IMR-90 (cell line): ENCODE measurements around the gene IVNS1ABP.

Experiments
- CEBPB ChIP-seq: IDR thresholded peaks from 2 replicates; pipeline ENCODE4 v1.6.1; 2012; ENCODE audit warnings: low read depth, low read length, improper control_type of control experiment
- FOS ChIP-seq: fragments of 150-350 bp; IDR thresholded peaks from 2 replicates; pipeline ENCODE4 v1.6.1; 2016; ENCODE audit warnings: low read depth, low read length
- MAFK ChIP-seq: IDR thresholded peaks from 2 replicates; pipeline ENCODE4 v1.6.1; 2012; ENCODE audit warnings: low read depth, low read length, improper control_type of control experiment
- MAZ ChIP-seq: IDR thresholded peaks from 2 replicates; pipeline ENCODE4 v1.6.1; 2012; ENCODE audit warnings: low read depth, mild to moderate bottlenecking, low read length, improper control_type of control experiment, moderate library complexity, borderline replicate concordance
- MXI1 ChIP-seq: IDR thresholded peaks from 2 replicates; pipeline ENCODE4 v1.6.1; 2012; ENCODE audit warnings: low read depth, mild to moderate bottlenecking, low read length, moderate library complexity, borderline replicate concordance
- NFE2L2 ChIP-seq: fragments of 150-350 bp; IDR thresholded peaks from 2 replicates; pipeline ENCODE4 v1.6.1; 2016; ENCODE audit warnings: low read depth, mild to moderate bottlenecking, low read length
- POLR2A ChIP-seq: IDR thresholded peaks from 2 replicates; pipeline ENCODE4 v1.6.1; 2012; ENCODE audit warnings: mild to moderate bottlenecking, low read depth, low read length
- RAD21 ChIP-seq: IDR thresholded peaks from 2 replicates; pipeline ENCODE4 v1.6.1; 2012; ENCODE audit warnings: low read length, improper control_type of control experiment
- RFX5 ChIP-seq: IDR thresholded peaks from 2 replicates; pipeline ENCODE4 v1.8.0; 2012; ENCODE audit warnings: low read depth, mild to moderate bottlenecking, low read length, moderate library complexity
- SMC3 ChIP-seq: fragments of 150-350 bp; IDR thresholded peaks from 2 replicates; pipeline ENCODE4 v1.6.1; 2016; ENCODE audit warnings: low read depth, mild to moderate bottlenecking, antibody characterized with exemption, low read length, moderate library complexity
- TF ChIP-seq, protein P1 (sequence below): conservative IDR thresholded peaks from 2 replicates; pipeline ENCODE4 v1.5.1; 2012; ENCODE audit warnings: mild to moderate bottlenecking, low read depth, low read length, improper control_type of control experiment
- TF ChIP-seq, protein P2 (sequence below): fragments of 150-350 bp; IDR thresholded peaks from 2 replicates; pipeline ENCODE4 v1.6.1; 2017; ENCODE audit warnings: mild to moderate bottlenecking, antibody characterized with exemption, low read length, low read depth

DNA sequence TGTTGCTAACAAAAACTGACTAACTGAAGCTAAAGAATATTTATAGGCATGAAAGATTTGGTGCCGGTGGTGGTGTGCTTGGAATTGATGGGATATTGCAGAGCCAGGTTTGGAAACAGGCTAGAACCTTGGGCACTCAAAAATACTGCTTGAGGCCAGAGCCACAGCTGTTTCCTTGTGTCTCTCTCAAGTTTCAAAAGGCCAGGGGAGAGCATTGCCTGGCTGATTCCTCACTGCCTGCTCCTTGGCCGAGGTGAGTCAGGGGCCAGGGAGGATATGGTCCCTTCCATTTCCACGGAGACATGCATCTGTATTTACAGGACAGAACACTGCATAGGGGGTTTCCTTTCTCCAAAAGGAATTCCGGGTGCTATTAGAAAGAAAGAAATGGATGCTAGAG lies 36.1 kb upstream of the IVNS1ABP start:
- TF ChIP-seq, protein P1, sequence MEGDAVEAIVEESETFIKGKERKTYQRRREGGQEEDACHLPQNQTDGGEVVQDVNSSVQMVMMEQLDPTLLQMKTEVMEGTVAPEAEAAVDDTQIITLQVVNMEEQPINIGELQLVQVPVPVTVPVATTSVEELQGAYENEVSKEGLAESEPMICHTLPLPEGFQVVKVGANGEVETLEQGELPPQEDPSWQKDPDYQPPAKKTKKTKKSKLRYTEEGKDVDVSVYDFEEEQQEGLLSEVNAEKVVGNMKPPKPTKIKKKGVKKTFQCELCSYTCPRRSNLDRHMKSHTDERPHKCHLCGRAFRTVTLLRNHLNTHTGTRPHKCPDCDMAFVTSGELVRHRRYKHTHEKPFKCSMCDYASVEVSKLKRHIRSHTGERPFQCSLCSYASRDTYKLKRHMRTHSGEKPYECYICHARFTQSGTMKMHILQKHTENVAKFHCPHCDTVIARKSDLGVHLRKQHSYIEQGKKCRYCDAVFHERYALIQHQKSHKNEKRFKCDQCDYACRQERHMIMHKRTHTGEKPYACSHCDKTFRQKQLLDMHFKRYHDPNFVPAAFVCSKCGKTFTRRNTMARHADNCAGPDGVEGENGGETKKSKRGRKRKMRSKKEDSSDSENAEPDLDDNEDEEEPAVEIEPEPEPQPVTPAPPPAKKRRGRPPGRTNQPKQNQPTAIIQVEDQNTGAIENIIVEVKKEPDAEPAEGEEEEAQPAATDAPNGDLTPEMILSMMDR: no peak
- no peak for TF ChIP-seq NFE2L2
- TF ChIP-seq POLR2A: no peak
- TF ChIP-seq MXI1: no peak
- TF ChIP-seq, protein P2, sequence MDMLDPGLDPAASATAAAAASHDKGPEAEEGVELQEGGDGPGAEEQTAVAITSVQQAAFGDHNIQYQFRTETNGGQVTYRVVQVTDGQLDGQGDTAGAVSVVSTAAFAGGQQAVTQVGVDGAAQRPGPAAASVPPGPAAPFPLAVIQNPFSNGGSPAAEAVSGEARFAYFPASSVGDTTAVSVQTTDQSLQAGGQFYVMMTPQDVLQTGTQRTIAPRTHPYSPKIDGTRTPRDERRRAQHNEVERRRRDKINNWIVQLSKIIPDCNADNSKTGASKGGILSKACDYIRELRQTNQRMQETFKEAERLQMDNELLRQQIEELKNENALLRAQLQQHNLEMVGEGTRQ: no peak
- TF ChIP-seq RAD21: no peak
- TF ChIP-seq RFX5: no peak
- no peak for TF ChIP-seq FOS
- TF ChIP-seq SMC3: no peak
- TF ChIP-seq MAZ: no peak
- TF ChIP-seq MAFK: no peak
- TF ChIP-seq CEBPB: no peak
